Cardiac septum (tissue), 1 donor: ENCODE results near the gene MPRIP. TPM values are rescaled to one million over a fixed set of nuclear protein-coding genes. Genes with fewer than 3 reads are reported as not detected.
"Not testable (repeated sequence)": the region's sequence is repeated elsewhere in the genome, so short reads cannot be mapped to it uniquely, and the experiment has no call there.

Source experiments
- DNase-seq: peaks from one replicate; pipeline ENCODE4 v3.0.0-alpha.2; 2020; ENCODE audit warnings: low spot score
- intact Hi-C: fragments of 100-400 bp; cut with DNase I; formaldehyde crosslinking; loops from one replicate; pipeline ENCODE4 v1.14.0; 2022
- total RNA-seq: library from RNA; stranded (reverse); fragmentation: NEBNext Ultra II Directional; extraction: Animal tissue kit (Norgen Biotek cat#: 25700); gene quantifications from one replicate; pipeline ENCODE4 v1.2.1, GENCODE V29; 2021
- donor health status: DM: no; HTN: no; CAD: no.

MPRIP gene
- total RNA-seq, 1 donor from 2014 or later: 554 TPM

DNA sequence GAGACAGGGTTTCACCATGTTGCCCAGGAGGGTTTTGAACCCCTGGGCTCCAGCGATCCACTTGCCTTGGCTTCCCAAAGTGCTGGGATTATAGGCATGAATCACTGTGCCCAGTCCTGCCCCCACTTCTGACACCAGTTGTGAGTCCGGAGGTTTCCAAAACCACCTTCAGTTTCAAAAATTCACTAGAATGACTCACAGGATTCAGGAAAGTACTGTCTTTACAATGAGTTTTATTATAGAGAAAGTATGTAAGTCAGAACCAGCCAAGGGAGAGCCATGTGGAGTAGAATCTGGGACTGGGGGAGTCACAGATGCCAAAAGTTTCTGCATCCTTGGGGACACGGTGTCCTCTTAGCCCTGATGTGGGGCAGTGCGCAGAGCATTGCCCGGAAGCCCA is 108.8 kb downstream of the MPRIP start:
- intact Hi-C loops: loop anchor here (5.0 kb wide), 2 partner anchors 41 to 86 kb away; partner anchors contain the start of gene FLCN
- no peak for DNase-seq

DNA sequence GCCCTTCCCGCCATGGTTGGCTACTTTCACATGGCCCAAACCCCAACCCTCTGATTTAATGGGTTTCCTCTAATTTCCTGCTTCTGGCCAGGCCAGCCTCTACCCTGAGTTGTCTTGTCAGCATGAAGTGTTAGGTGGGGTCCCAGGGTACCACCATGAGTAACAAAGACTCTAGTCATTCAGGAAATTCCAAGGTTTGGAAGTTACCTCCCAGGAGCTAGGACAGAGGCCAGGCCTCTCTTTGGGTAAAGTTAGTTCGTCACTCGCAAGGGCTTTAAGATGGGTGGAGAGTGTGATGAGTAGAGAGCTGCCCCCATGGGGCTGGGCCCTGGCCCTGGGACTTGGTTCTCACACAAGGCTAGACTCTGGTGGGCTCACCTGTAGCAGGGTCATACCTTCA is 109.3 kb downstream of the MPRIP start:
- DNase-seq: no peak
- intact Hi-C loops: loop anchor here (5.0 kb wide), 2 partner anchors 41 to 86 kb away; partner anchors contain the start of gene FLCN

DNA sequence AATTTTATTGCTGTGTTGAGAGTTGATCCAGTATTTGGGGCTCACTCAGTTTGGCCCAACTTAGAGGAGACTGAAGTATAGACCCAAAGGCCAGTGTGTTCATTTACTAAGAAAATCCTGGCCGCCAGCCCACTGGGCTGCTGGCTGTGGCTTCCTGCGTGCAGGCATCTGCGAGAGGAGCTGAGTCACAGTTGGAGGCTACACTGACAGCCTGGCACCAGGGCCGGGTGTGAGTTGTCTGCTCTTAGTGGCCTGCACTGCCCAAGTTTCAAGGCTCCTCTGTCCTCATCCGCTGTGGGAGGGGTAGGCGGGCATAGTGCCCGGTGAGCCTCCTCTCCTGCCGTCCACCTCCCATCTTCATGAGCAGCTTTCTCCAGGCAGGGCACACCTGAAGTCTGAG is 109.7 kb downstream of the MPRIP start:
- intact Hi-C loops: loop anchor here (5.0 kb wide), 2 partner anchors 40 to 85 kb away; partner anchors contain the start of gene FLCN
- peak; percentile 92 for DNase-seq

DNA sequence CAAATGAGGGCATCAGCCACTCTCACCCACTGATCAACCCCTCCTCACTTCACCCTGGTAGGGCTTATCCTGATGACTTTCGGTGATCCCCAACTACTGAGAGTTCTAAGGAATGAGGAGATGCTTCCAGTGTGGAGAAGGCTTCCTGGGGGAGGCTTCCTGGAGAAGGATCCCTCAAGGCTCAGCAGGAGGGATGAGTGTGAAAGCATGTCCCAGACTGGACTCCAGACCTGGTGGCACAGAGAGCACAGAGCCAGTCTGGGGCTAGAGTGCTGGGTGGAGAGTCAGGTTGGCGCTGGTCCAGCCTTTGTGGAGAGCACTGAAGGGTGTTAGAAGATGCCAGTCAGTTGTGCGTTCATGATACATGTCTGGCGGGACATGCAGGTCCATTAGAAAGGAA is 110.1 kb downstream of the MPRIP start:
- intact Hi-C loops: loop anchor here (5.0 kb wide), 2 partner anchors 40 to 85 kb away; partner anchors contain the start of gene FLCN
- DNase-seq: peak; percentile 82

DNA sequence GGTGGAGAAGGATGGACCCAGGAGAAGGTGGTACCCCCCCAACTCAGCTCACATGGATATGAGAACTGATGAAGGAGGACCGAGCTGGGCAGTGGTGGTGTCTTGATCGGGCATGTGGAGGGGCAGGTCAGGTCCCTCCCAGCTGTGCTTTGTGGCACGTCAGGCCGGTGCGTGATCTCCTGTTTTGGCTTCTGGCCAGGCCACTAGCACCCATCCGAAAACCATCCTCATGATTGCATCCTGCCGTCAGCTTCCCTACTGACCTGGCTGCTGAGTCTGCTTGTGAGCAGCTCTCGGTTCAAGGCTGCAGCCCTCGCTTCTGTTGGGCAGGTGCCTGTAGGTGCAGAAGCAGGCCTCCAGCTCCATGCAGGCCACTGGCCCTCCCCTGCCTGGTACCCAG is 110.8 kb downstream of the MPRIP start:
- DNase-seq: no peak
- intact Hi-C loops: loop anchor here (5.0 kb wide), 2 partner anchors 39 to 84 kb away; partner anchors contain the start of gene FLCN

DNA sequence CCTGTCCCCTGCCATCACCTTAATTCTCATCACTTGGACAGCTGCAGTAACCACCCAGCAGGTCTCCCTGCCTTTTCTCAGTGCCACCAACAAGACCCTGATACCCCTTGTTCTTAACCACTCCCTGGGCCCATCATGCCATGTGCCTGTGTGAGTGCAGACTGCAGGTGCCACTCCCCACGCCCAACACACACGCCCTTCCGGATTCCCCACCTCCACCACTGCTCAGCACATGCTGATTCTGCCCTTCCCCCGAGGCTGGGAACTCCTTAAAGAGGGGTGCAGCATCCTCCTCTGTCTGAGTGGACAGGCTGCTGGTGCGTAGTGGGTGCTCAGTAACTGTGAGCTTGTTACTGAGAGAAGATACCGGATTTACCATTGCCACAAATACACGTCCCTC is 111.5 kb downstream of the MPRIP start:
- intact Hi-C loops: loop anchor here (5.0 kb wide), 2 partner anchors 39 to 84 kb away; partner anchors contain the start of gene FLCN
- DNase-seq: no peak

DNA sequence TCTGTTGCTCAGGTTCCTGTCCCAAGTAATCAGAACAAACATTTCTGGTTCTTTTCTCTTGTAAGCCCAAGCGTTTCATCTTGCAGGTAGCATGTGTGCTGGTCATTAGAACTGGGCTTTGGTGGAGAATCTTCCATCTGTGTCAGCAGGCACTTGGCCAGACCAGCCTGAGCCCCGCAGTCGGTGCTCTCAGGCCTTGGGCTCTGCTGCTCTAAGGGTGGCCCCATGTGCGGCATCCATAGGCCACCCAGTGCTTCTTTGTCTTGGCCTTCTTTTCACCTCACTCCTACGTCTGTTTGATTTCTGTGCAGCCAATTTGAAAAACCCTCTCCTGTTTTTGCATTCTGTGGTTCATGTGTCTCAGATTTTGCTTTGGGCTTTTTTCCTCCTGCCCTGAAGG is 112.3 kb downstream of the MPRIP start:
- intact Hi-C loops: loop anchor here (5.0 kb wide), 2 partner anchors 38 to 83 kb away; partner anchors contain the start of gene FLCN
- DNase-seq: no peak

DNA sequence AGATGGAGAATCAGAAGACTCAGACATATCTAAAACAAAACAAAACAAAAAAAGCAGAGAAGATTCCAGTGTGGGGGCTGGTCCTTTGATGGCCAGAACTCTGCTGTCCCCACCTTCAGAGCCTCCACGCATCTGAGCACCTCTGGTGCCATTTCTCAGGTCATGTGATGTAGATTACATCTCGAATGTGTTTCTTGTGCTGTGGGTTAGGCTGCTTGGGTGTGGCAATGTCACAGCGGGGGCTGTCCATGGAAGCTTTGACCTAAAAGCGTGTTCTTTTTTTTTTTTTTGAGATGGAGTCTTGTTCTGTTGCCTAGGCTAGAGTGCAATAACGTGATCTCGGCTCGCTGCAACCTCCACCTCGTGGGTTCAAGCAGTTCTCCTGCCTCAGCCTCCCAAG is 112.7 kb downstream of the MPRIP start:
- no peak for DNase-seq
- intact Hi-C loops: loop anchor here (5.0 kb wide), 2 partner anchors 37 to 82 kb away; partner anchors contain the start of gene FLCN

DNA sequence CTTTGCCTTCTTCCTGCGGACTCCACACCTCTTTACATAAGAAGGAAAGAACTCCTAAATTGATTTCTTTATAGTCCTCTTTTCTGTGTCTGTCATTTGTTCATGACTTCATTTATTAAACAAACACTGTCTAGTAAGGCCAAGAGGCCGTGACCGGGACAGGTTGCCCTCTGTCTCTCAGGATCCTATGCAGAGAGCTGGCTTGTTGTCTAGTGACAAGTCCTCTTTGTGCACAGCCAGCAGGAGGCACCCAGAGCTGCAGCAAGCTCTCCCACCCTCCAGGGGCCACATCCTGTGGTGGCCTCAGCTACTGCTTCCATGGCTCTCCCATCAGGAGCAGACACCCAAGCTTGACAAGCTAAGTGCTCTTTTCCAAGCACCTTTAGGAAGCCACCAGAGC is 113.3 kb downstream of the MPRIP start:
- intact Hi-C loops: no loop called here

DNA sequence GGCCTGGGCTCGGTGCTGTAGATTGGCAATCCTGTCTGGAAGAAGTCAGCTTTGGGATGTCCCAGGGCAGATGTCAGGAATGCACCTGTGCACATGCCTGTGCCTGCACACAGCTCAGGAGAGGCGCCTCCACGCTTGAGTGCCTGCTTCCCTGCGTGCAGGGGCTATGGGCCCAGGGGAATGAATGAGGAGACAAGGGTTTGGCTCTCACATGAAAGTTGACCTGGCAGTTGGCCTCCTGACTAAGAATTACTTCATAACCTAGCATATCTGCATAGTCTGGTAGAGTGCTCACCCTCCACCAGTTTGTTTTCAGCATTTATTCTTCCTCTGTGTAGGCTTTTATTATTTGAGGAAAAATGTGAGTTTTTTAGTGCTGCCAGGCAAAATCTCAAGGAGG is 113.8 kb downstream of the MPRIP start:
- no peak for DNase-seq
- intact Hi-C loops: no loop called here

More for the DNA sequence above, 113.3 kb downstream of the MPRIP start:
- DNase-seq: no peak

DNA sequence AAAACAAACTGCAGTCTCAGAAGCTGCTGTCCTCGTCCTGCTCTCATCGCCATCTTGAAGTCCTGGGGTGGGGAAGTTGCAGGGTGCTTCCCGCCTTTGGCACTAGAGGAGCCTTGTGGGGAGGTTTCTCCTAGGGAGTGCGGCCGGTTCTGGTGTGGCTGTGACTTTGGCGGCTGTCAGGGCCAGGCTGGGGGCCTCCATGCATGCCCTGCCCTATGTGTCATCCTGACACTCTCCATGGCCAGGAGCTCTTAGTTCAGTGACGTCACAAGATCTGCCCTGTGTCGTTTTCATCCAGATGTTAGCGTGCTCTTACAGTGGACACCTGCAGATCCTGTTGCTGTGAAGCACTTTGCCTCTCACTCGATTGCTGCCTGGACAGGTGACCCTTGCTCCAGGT is 114.3 kb downstream of the MPRIP start:
- intact Hi-C loops: no loop called here
- no peak for DNase-seq

DNA sequence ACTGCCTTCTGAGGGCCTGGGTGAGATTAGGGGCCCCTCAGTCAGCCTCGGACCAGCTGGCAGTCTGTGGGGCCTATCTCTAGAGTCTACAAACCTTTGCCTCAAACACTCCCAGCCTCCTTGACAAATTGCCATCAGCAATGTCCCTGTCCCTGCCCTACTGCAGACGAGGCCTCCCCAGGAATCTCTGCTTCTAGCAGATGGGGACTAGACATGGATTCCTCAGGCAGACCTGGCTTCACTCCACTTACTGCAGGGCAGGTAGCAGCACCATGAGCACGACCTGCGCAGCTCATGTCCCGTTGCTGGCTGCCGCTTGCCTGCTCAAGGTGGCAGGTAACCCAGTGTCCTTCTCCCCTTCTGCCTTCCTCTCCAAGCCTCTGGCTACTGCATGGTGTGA is 114.8 kb downstream of the MPRIP start:
- intact Hi-C loops: no loop called here
- DNase-seq: no peak

DNA sequence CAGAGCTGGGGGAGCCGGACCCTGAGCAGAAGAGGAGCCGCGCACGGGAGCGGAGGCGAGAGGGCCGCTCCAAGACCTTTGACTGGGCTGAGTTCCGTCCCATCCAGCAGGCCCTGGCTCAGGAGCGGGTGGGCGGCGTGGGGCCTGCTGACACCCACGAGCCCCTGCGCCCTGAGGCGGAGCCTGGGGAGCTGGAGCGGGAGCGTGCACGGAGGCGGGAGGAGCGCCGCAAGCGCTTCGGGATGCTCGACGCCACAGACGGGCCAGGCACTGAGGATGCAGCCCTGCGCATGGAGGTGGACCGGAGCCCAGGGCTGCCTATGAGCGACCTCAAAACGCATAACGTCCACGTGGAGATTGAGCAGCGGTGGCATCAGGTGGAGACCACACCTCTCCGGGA is 116.2 kb downstream of the MPRIP start:
- intact Hi-C loops, DNase-seq: not testable (repeated sequence)

DNA sequence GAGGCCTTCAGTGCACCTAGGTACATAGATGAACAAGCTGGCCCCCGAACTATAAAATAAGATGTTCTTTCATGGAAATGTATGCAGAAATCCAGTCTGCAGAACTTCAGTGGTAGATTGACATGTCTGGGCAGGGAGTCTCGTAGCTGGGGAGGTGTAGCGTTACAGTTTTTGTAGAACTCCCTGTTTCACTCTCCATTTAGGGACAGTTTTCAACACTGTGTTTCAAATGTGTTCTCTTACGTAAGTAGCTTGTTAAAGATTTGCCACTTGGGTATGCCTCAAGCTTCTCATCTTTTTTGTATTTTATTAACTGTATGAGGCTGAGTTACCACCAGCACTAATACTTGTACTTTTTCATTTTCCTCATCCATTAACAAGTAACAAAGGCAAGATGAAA is 117.3 kb downstream of the MPRIP start:
- intact Hi-C loops: no loop called here
- DNase-seq: no peak

DNA sequence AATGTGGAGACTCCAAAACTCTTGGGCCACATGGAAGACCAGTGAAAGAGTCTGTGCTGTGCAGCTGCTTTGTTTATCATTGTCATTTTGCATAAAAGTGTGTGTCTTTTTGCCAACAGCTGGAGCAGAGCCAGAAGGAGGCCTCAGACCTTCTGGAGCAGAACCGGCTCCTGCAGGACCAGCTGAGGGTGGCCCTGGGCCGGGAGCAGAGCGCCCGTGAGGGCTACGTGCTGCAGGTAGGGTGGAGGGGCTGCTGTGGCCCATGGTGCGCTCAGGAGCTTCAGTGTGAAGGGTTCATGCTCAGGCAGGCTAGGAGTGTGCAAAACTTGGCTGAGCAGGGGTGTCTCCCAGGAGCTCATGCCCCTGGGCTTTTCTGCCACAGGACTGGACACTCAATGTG is 118.9 kb downstream of the MPRIP start:
- no peak for DNase-seq
- intact Hi-C loops: no loop called here

DNA sequence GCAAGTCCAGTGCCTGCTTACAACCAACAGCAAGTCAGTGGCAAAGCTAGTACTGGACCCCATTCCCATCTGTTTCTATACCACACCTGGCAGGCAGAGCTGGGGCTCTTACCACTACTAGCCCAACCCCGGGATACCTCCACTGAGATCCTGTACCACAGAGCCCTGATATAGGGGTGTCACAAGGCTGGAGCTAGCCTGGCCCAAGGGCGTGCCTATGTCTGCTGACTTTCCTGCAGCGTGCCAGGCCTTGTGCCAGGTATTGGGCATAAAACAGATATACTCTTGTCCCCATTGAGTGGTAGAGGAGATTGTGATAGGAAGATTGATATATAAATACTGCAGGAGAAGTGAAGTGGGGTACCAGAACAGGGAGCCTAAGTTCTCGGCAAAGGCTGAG is 119.5 kb downstream of the MPRIP start:
- intact Hi-C loops: no loop called here
- no peak for DNase-seq

DNA sequence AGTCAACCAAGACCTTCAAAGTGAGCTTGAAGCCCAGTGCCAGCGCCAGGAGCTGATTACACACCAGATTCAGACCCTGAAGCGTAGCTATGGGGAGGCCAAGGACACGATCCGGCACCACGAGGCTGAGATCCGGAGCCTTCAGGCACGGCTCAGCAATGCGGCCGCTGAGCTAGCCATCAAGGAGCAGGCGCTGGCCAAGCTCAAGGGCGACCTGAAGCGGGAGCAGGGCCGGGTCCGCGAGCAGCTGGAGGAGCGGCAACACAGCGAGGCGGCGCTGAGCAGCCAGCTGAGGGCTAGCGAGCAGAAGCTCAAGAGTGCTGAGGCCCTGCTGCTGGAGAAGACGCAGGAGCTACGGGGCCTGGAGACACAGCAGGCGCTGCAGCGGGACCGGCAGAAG is 121.9 kb downstream of the MPRIP start:
- intact Hi-C loops: no loop called here
- DNase-seq: no peak

DNA sequence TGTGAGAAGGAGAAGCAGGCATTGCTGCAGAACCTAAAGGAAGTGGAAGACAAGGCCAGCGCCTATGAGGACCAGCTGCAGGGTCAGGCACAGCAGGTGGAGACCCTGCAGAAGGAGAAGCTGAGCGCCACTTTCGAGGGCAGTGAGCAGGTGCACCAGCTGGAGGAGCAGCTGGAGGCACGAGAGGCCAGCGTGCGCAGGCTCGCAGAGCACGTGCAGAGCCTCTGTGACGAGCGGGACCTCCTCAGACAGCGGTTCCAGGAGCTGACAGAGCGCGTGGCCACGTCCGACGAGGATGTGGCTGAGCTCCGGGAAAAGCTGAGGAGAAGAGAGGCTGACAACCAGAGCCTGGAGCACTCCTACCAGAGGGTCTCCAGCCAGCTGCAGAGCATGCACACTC is 122.4 kb downstream of the MPRIP start:
- intact Hi-C loops: no loop called here

DNA sequence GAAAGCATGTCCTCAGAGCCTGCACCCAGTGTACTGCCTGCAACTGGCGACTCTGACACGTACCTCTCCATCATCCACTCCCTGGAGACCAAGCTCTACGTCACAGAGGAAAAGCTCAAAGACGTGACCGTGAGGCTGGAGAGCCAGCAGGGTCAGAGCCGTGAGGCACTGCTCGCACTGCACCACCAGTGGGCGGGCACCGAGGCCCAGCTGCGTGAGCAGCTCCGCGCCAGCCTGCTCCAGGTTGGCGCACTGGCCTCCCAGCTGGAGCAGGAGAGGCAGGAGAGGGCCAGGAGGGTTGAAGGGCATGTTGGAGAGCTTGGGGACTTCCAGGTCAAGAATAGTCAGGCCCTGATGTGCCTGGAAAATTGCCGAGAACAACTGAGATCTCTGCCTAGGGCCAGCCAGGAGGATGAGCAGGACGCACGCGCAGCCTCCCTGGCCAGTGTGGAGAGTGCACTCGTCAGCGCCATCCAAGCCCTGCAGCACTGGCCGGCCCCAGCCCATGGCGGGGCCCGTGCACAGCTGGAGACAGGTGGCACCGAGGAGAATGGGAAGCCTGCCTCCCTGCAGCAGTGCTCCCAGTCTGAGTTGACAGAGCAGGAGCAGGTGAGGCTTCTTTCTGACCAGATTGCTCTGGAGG is 123.5 kb downstream of the MPRIP start:
- DNase-seq: no peak
- intact Hi-C loops: no loop called here

More for the DNA sequence above, 122.4 kb downstream of the MPRIP start:
- no peak for DNase-seq

DNA sequence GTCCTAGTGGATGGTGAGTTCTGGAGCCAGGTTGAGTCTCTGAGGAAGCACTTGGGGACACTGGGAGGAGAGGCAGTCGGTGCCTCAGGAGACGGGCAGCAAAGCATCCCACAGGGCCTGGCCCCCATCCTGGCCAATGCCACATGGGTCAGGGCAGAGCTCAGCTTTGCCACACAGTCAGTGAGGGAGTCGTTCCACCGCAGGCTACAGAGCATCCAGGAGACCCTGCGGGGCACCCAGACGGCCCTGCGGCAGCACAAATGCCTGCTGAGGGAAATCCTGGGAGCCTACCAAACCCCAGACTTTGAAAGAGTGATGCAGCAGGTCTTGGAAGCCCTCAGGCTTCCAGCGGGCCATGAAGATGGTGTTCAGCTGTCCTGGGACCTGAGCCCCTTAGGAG is 124.2 kb downstream of the MPRIP start:
- intact Hi-C loops: no loop called here
- no peak for DNase-seq

DNA sequence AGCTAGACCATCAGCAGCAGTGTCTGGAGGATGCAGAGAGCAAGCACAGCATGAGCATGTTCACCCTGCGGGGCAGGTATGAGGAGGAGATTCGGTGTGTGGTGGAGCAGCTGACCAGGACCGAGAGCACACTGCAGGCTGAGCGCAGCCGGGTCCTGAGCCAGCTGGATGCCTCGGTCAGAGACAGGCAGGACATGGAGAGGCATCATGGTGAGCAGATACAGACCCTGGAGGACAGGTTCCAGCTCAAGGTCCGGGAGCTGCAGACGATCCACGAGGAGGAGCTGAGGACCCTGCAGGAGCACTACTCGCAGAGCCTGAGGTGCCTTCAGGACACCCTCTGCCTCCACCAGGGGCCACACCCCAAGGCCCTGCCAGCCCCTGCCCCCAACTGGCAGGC is 125.1 kb downstream of the MPRIP start:
- intact Hi-C loops: no loop called here
- no peak for DNase-seq

DNA sequence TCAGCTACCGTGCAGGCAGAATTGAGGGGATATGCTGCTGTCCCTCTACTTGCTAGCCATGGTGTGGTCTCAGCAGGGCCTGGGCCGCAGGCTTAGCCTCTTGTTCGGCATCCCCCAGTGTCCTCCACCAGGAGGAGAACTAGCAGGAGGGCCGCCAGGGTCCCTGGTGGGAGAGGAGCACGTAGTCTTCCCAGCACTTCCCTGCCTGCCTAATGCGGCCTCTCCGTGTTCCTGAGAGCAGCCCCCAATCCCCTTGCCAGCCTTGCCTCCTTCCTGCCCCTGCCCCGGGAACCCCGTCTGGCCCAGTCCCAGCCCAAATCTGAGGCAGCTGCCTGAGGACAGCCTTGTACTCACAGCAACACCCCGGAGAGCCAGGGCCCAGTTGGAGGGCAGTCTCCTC is 125.7 kb downstream of the MPRIP start:
- intact Hi-C loops: no loop called here
- no peak for DNase-seq
